IMR-90 (cell line): ENCODE measurements around the gene NAALAD2. TPM values are rescaled to one million over a fixed set of nuclear protein-coding genes. Genes with fewer than 3 reads are reported as not detected.

ENCODE experiments used
- ATAC-seq: fragments of 200-7000 bp; cut with Tn5 transposase; 2 replicates; pipeline ENCODE4 v1.9.1; 2020; ENCODE audit warnings: low read depth, mild to moderate bottlenecking, moderate library complexity
- BruUV-seq: library from RNA; stranded (reverse); fragments of 400-500 nt; replicated peaks from 2 replicates; lab custom pipeline; 2021; lab: Mats Ljungman, UMichigan
- CTCF ChIA-PET: fragments of 300-600 bp; formaldehyde crosslinking; extraction: SDS; loops from one replicate; lab custom pipeline; 2021; ENCODE audit warnings: antibody characterized with exemption; lab: Yijun Ruan, JAX
- POLR2A ChIA-PET: fragments of 300-600 bp; sonication (Branson Sonifier 250); formaldehyde crosslinking; loops from one replicate; lab custom pipeline; 2022; ENCODE audit warnings: antibody characterized with exemption; ENCODE audit not compliant: unreplicated experiment; lab: Charles Lee
- DNase-seq: peaks from one replicate; pipeline ENCODE4 v3.0.0; 2013
- H2AFZ ChIP-seq: replicated peaks from 2 replicates; pipeline ENCODE3; 2013; ENCODE audit warnings: low read length, mild to moderate bottlenecking; ENCODE audit not compliant: poor library complexity
- H2AK5ac ChIP-seq: 2 replicates; pipeline ENCODE4 v1.6.1; 2013; ENCODE audit warnings: low read depth, low read length, inconsistent platforms
- H2AK9ac ChIP-seq: replicated peaks from 2 replicates; pipeline ENCODE3; 2013; ENCODE audit warnings: mild to moderate bottlenecking, low read depth, low read length, moderate library complexity; ENCODE audit not compliant: poor library complexity
- H2BK120ac ChIP-seq: 2 replicates; pipeline ENCODE4 v1.6.1; 2013; ENCODE audit warnings: low read depth, low read length, inconsistent platforms
- H2BK15ac ChIP-seq: 3 replicates; pipeline ENCODE4 v1.6.1; 2013; ENCODE audit warnings: low read depth, low read length, inconsistent platforms
- H2BK20ac ChIP-seq: 2 replicates; pipeline ENCODE4 v1.6.1; 2013; ENCODE audit warnings: low read depth, mild to moderate bottlenecking, inconsistent platforms, low read length, moderate library complexity
- H2BK5ac ChIP-seq: 2 replicates; pipeline ENCODE4 v1.6.1; 2013; ENCODE audit warnings: mild to moderate bottlenecking, low read depth, low read length, inconsistent platforms; ENCODE audit not compliant: poor library complexity, severe bottlenecking
- H3K14ac ChIP-seq: replicated peaks from 2 replicates; pipeline ENCODE4 v1.6.1; 2013; ENCODE audit warnings: low read depth, low read length, inconsistent platforms
- H3K18ac ChIP-seq: 2 replicates; pipeline ENCODE4 v1.6.1; 2013; ENCODE audit warnings: low read depth, low read length, control low read depth
- H3K23ac ChIP-seq: 2 replicates; pipeline ENCODE4 v1.6.1; 2013; ENCODE audit warnings: low read depth, low read length, inconsistent platforms
- H3K27ac ChIP-seq: 2 replicates; pipeline ENCODE4 v1.5.1; 2013; ENCODE audit warnings: mild to moderate bottlenecking, control low read depth, low read length; ENCODE audit not compliant: insufficient read depth
- H3K27me3 ChIP-seq: 2 replicates; pipeline ENCODE4 v1.6.1; 2013; ENCODE audit warnings: low read length; ENCODE audit not compliant: control insufficient read depth, insufficient read depth
- H3K36me3 ChIP-seq: 2 replicates; pipeline ENCODE4 v1.6.1; 2013; ENCODE audit warnings: low read length, mixed read lengths; ENCODE audit not compliant: control insufficient read depth, insufficient read depth
- H3K4ac ChIP-seq: 2 replicates; pipeline ENCODE4 v1.6.1; 2013; ENCODE audit warnings: low read depth, low read length, inconsistent platforms
- H3K4me1 ChIP-seq: 2 replicates; pipeline ENCODE4 v1.6.1; 2013; ENCODE audit warnings: low read length, mixed read lengths; ENCODE audit not compliant: control insufficient read depth, insufficient read depth
- H3K4me2 ChIP-seq: 2 replicates; pipeline ENCODE4 v1.6.1; 2013; ENCODE audit warnings: low read depth, mild to moderate bottlenecking, control low read depth, low read length, moderate library complexity
- H3K4me3 ChIP-seq: 2 replicates; pipeline ENCODE4 v1.5.1; 2013; ENCODE audit warnings: low read depth, mild to moderate bottlenecking, control low read depth, low read length, moderate library complexity; ENCODE audit not compliant: insufficient read depth
- H3K56ac ChIP-seq: 2 replicates; pipeline ENCODE4 v1.6.1; 2013; ENCODE audit warnings: low read length, inconsistent platforms; ENCODE audit not compliant: insufficient read depth; ENCODE audit errors: extremely low read depth
- H3K79me1 ChIP-seq, 2 experiments: 2 replicates each; pipeline ENCODE4 v1.6.1; 2013; ENCODE audit warnings: low read length in 2 of 2, inconsistent platforms in 1 of 2, low read depth in 1 of 2
- H3K9ac ChIP-seq: 2 replicates; pipeline ENCODE4 v1.6.1; 2013; ENCODE audit warnings: low read depth, low read length, control low read depth
- H3K9me1 ChIP-seq: 2 replicates; pipeline ENCODE4 v1.6.1; 2013; ENCODE audit warnings: low read length, inconsistent platforms; ENCODE audit not compliant: insufficient read depth
- H3K9me3 ChIP-seq: 2 replicates; pipeline ENCODE4 v1.6.1; 2013; ENCODE audit warnings: low read length; ENCODE audit not compliant: control insufficient read depth, insufficient read depth
- H4K20me1 ChIP-seq: 2 replicates; pipeline ENCODE4 v1.6.1; 2013; ENCODE audit warnings: low read length, inconsistent platforms; ENCODE audit not compliant: insufficient read depth
- H4K5ac ChIP-seq: 2 replicates; pipeline ENCODE4 v1.6.1; 2013; ENCODE audit warnings: mild to moderate bottlenecking, low read depth, low read length, control low read depth
- H4K8ac ChIP-seq, 2 experiments: 2 replicates each; pipeline ENCODE4 v1.6.1; 2013; ENCODE audit warnings: low read depth in 2 of 2, low read length in 2 of 2, control low read depth in 1 of 2, inconsistent platforms in 1 of 2
- H4K91ac ChIP-seq: 2 replicates; pipeline ENCODE4 v1.6.1; 2013; ENCODE audit warnings: low read depth, low read length, inconsistent platforms; ENCODE audit not compliant: insufficient read depth
- BHLHE40 ChIP-seq: fragments of 150-350 bp; IDR thresholded peaks from 2 replicates; pipeline ENCODE4 v1.6.1; 2016; ENCODE audit warnings: mild to moderate bottlenecking, low read depth, low read length
- CEBPB ChIP-seq: IDR thresholded peaks from 2 replicates; pipeline ENCODE4 v1.6.1; 2012; ENCODE audit warnings: low read depth, low read length, improper control_type of control experiment
- MAFK ChIP-seq: IDR thresholded peaks from 2 replicates; pipeline ENCODE4 v1.6.1; 2012; ENCODE audit warnings: low read depth, low read length, improper control_type of control experiment
- MAZ ChIP-seq: IDR thresholded peaks from 2 replicates; pipeline ENCODE4 v1.6.1; 2012; ENCODE audit warnings: low read depth, mild to moderate bottlenecking, low read length, improper control_type of control experiment, moderate library complexity, borderline replicate concordance
- MXI1 ChIP-seq: IDR thresholded peaks from 2 replicates; pipeline ENCODE4 v1.6.1; 2012; ENCODE audit warnings: low read depth, mild to moderate bottlenecking, low read length, moderate library complexity, borderline replicate concordance
- NFE2L2 ChIP-seq: fragments of 150-350 bp; IDR thresholded peaks from 2 replicates; pipeline ENCODE4 v1.6.1; 2016; ENCODE audit warnings: low read depth, mild to moderate bottlenecking, low read length
- POLR2A ChIP-seq: IDR thresholded peaks from 2 replicates; pipeline ENCODE4 v1.6.1; 2012; ENCODE audit warnings: mild to moderate bottlenecking, low read depth, low read length
- RAD21 ChIP-seq: IDR thresholded peaks from 2 replicates; pipeline ENCODE4 v1.6.1; 2012; ENCODE audit warnings: low read length, improper control_type of control experiment
- RCOR1 ChIP-seq: IDR thresholded peaks from 2 replicates; pipeline ENCODE4 v1.6.1; 2012; ENCODE audit warnings: mild to moderate bottlenecking, low read length, improper control_type of control experiment; ENCODE audit not compliant: insufficient replicate concordance
- RFX5 ChIP-seq: IDR thresholded peaks from 2 replicates; pipeline ENCODE4 v1.8.0; 2012; ENCODE audit warnings: low read depth, mild to moderate bottlenecking, low read length, moderate library complexity
- SMC3 ChIP-seq: fragments of 150-350 bp; IDR thresholded peaks from 2 replicates; pipeline ENCODE4 v1.6.1; 2016; ENCODE audit warnings: low read depth, mild to moderate bottlenecking, antibody characterized with exemption, low read length, moderate library complexity
- WGBS, 2 experiments: methylation state at CpG; one replicate each; pipeline versions ENCODE4 v1.1.5 to v1.1.7; 2013; ENCODE audit warnings: missing lambda C conversion rate in 2 of 2; ENCODE audit not compliant: insufficient read length in 1 of 2; ENCODE audit errors: extremely low coverage in 2 of 2; 5-methylcytosine and 5-hydroxymethylcytosine counted together
- dilution Hi-C: fragments of 300-500 bp; cut with HindIII; formaldehyde crosslinking; loops from one replicate; pipeline ENCODE4 v1.14.3; 2018; ENCODE audit warnings: low sequenced_read_pairs; ENCODE audit not compliant: unreplicated experiment
- in situ Hi-C: fragments of 300-500 bp; cut with MboI; formaldehyde crosslinking; loops from 3 replicates; pipeline ENCODE4 v1.14.3; 2019; ENCODE audit warnings: low sequenced_read_pairs, inconsistent platforms, mixed read lengths
- intact Hi-C: fragments of 100-400 bp; cut with micrococcal nuclease; formaldehyde crosslinking; loops from 2 replicates; pipeline ENCODE4 v1.10.0; 2022
- polyA plus RNA-seq, 3 experiments: library from polyadenylated mRNA; depleted of rRNA; stranded (reverse); fragments of >200 nt; gene quantifications; 2 replicates each; pipeline ENCODE4 v1.2.3, GENCODE V29; 2012; ENCODE audit warnings: low replicate concordance in 1 of 3
- total RNA-seq: library from RNA; depleted of rRNA; stranded (reverse); fragments of >200 nt; gene quantifications from 2 replicates; pipeline ENCODE4 v1.2.3, GENCODE V29; 2012
- TF ChIP-seq, protein P1 (sequence below): conservative IDR thresholded peaks from 2 replicates; pipeline ENCODE4 v1.5.1; 2012; ENCODE audit warnings: mild to moderate bottlenecking, low read depth, low read length, improper control_type of control experiment
- TF ChIP-seq, protein P2 (sequence below): fragments of 150-350 bp; IDR thresholded peaks from 2 replicates; pipeline ENCODE4 v1.6.1; 2016; ENCODE audit warnings: low read depth, mild to moderate bottlenecking, low read length, moderate library complexity, borderline replicate concordance
- TF ChIP-seq, protein P3 (sequence below): fragments of 150-350 bp; IDR thresholded peaks from 2 replicates; pipeline ENCODE4 v1.6.1; 2017; ENCODE audit warnings: mild to moderate bottlenecking, antibody characterized with exemption, low read length, low read depth

NAALAD2 gene
- total and polyA plus RNA-seq, 2 of the 4 experiments (the other 2 are of a cell fraction), result under 0.01 to 0.09 TPM

DNA sequence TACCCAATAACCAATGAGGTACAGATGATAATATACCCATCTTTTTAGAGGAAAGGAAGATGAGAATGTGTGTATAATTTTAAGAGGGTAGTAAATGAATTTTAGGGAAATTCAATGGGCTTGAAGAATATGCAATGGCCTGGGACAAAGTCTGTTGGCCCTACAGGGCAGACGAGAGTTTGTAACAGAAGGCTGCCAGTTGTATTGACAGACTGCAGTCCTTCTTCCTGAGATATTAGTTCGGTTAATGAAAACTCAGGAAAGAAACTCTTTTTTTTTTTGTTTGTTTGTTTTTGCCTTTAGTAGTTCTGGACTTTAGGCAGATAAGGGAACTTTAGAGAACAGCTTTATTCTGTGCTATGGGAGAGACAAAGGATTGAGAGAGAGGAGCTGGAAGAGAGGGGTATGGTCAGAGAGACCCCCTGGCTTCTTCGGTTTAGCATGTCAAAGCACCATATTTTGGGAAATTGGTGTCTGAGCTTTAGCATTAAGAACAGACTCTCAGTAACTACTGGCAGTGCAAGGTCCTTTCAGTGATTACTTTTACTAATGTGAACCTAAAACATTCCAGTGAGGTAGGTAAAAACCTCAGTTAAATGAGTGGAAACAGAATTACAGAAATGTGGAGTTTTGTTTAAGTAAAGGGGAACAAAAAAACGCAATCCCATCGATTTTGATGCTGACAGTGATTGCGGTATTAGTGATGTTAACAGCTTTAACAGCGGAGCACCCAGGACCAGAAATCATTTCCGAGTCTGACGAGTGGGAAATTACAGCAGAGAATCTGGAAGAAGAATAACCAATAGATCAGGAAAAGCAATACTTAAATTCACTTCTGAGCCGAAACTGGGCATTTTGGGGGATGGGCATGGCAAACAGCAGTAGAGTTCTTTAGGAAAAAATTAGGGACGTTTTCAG lies 644 bp upstream of the NAALAD2 start:
- no peak; the same call in 1 of the 2 replicates for ATAC-seq
- TF ChIP-seq POLR2A (no peak), SMC3 (no peak), RCOR1 (no peak), RAD21 (no peak), BHLHE40 (no peak), RFX5 (no peak), NFE2L2 (no peak), MAZ (no peak), MXI1 (no peak), MAFK (no peak), CEBPB (no peak)
- TF ChIP-seq, protein P1, sequence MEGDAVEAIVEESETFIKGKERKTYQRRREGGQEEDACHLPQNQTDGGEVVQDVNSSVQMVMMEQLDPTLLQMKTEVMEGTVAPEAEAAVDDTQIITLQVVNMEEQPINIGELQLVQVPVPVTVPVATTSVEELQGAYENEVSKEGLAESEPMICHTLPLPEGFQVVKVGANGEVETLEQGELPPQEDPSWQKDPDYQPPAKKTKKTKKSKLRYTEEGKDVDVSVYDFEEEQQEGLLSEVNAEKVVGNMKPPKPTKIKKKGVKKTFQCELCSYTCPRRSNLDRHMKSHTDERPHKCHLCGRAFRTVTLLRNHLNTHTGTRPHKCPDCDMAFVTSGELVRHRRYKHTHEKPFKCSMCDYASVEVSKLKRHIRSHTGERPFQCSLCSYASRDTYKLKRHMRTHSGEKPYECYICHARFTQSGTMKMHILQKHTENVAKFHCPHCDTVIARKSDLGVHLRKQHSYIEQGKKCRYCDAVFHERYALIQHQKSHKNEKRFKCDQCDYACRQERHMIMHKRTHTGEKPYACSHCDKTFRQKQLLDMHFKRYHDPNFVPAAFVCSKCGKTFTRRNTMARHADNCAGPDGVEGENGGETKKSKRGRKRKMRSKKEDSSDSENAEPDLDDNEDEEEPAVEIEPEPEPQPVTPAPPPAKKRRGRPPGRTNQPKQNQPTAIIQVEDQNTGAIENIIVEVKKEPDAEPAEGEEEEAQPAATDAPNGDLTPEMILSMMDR, result no peak
- TF ChIP-seq, protein P2, sequence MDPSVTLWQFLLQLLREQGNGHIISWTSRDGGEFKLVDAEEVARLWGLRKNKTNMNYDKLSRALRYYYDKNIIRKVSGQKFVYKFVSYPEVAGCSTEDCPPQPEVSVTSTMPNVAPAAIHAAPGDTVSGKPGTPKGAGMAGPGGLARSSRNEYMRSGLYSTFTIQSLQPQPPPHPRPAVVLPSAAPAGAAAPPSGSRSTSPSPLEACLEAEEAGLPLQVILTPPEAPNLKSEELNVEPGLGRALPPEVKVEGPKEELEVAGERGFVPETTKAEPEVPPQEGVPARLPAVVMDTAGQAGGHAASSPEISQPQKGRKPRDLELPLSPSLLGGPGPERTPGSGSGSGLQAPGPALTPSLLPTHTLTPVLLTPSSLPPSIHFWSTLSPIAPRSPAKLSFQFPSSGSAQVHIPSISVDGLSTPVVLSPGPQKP, result no peak
- TF ChIP-seq, protein P3, sequence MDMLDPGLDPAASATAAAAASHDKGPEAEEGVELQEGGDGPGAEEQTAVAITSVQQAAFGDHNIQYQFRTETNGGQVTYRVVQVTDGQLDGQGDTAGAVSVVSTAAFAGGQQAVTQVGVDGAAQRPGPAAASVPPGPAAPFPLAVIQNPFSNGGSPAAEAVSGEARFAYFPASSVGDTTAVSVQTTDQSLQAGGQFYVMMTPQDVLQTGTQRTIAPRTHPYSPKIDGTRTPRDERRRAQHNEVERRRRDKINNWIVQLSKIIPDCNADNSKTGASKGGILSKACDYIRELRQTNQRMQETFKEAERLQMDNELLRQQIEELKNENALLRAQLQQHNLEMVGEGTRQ, result no peak

More for the DNA sequence above, 644 bp upstream of the NAALAD2 start:
- intact Hi-C loops (no loop called here), dilution Hi-C loops (no loop called here), in situ Hi-C loops (no loop called here)
- Histone ChIP-seq H3K4me1 (no peaks in the 10 kb centered on the region), H2BK120ac (no peak overlapping the region), H2AK9ac (no peak overlapping the region), H3K9ac (no peak overlapping the region), H2BK5ac (no peak overlapping the region), H4K91ac (no peak overlapping the region), H3K23ac (no peak overlapping the region), H3K4me3 (peak overlapping the region; percentile 41), H4K20me1 (no peaks in the 10 kb centered on the region), H3K4ac (no peak overlapping the region), H3K27ac (no peak overlapping the region), H3K36me3 (no peaks in the 10 kb centered on the region), H3K4me2 (peak overlapping the region; percentile 72), H2BK15ac (no peak overlapping the region), H2AK5ac (no peak overlapping the region), H3K18ac (no peak overlapping the region), H3K79me1 (no peaks in the 10 kb centered on the region), H3K56ac (no peak overlapping the region), H3K9me1 (no peaks in the 10 kb centered on the region), H4K8ac (no peak overlapping the region), H4K5ac (no peak overlapping the region), H2AFZ (peak overlapping the region; percentile 85), H3K14ac (no peak overlapping the region), H2BK20ac (no peak overlapping the region), H3K27me3 (no peaks in the 10 kb centered on the region), H3K9me3 (no peaks in the 10 kb centered on the region)
- no peak for DNase-seq
- CTCF ChIA-PET, result interaction anchor here (0.6 kb wide), 1 partner anchor 20 kb away, joined by 5 read pairs; no protein-coding TSS in a partner anchor
- POLR2A ChIA-PET, result no interaction called here
- no TSS peak for BruUV-seq
- 21% methylated on average over 6 of the region's 11 CpGs; no CpG with 5 or more reads in 1 of the 2 experiments for WGBS, 2 experiments
